GM21381 (cell line): ENCODE measurements around the gene BEX3.
"Not testable (repeated sequence)": the region's sequence is repeated elsewhere in the genome, so short reads cannot be mapped to it uniquely, and the experiment has no call there.

Source experiments
- ATAC-seq: cut with Tn5 transposase; IDR thresholded peaks from one replicate; pipeline ENCODE4 v1.9.1; 2021; ENCODE audit warnings: mild to moderate bottlenecking, moderate library complexity; ENCODE audit not compliant: unreplicated experiment

BEX3 gene

GRCh38 chrX:103378990-103379389, 2.7 kb downstream of the BEX3 start:
- ATAC-seq, result no peak

- no peak for ATAC-seq
Measured at GRCh38 chrX:103382877-103383276, 6.5 kb downstream of the BEX3 start.

GRCh38 chrX:103384672-103385071, 8.3 kb downstream of the BEX3 start:
- no peak for ATAC-seq

GRCh38 chrX:103385283-103385830, 9.0 kb downstream of the BEX3 start:
- ATAC-seq, result not testable (repeated sequence)

- ATAC-seq, result no peak
Measured at GRCh38 chrX:103386332-103386731, 10.0 kb downstream of the BEX3 start.

- no peak for ATAC-seq
Measured at GRCh38 chrX:103393487-103393886, 17.1 kb downstream of the BEX3 start.

GRCh38 chrX:103396186-103396585, 19.8 kb downstream of the BEX3 start:
- ATAC-seq, result no peak

- no peak for ATAC-seq
Measured at GRCh38 chrX:103396660-103397059, 20.3 kb downstream of the BEX3 start.

GRCh38 chrX:103397707-103398106, 21.4 kb downstream of the BEX3 start:
- ATAC-seq, result no peak

GRCh38 chrX:103398421-103398864, 22.1 kb downstream of the BEX3 start:
- ATAC-seq, result no peak

GRCh38 chrX:103399744-103400143, 23.4 kb downstream of the BEX3 start:
- no peak for ATAC-seq

GRCh38 chrX:103400931-103401330, 24.6 kb downstream of the BEX3 start:
- ATAC-seq, result no peak

- peak; percentile 97 for ATAC-seq
Measured at GRCh38 chrX:103404231-103405008, 28.1 kb downstream of the BEX3 start.

GRCh38 chrX:103405009-103405333, 28.6 kb downstream of the BEX3 start:
- no peak for ATAC-seq

GRCh38 chrX:103406256-103406655, 29.9 kb downstream of the BEX3 start:
- no peak for ATAC-seq

- no peak for ATAC-seq
Measured at GRCh38 chrX:103407776-103408175, 31.4 kb downstream of the BEX3 start.

GRCh38 chrX:103411721-103412120, 35.4 kb downstream of the BEX3 start:
- ATAC-seq, result not testable (repeated sequence)

GRCh38 chrX:103413705-103414387, 37.5 kb downstream of the BEX3 start:
- no peak for ATAC-seq

- no peak for ATAC-seq
Measured at GRCh38 chrX:103414561-103414960, 38.2 kb downstream of the BEX3 start.

GRCh38 chrX:103415068-103415467, 38.7 kb downstream of the BEX3 start:
- no peak for ATAC-seq

GRCh38 chrX:103415528-103415927, 39.2 kb downstream of the BEX3 start:
- no peak for ATAC-seq

GRCh38 chrX:103417370-103417769, 41.0 kb downstream of the BEX3 start:
- no peak for ATAC-seq
